ENCODE results near the gene BCL11A. TPM values are rescaled to one million over a fixed set of nuclear protein-coding genes. Genes with fewer than 3 reads are reported as not detected.

BCL11A gene
- total RNA-seq, 2 experiments from 2014 or later: 2.3 to 3.3 TPM

DNA sequence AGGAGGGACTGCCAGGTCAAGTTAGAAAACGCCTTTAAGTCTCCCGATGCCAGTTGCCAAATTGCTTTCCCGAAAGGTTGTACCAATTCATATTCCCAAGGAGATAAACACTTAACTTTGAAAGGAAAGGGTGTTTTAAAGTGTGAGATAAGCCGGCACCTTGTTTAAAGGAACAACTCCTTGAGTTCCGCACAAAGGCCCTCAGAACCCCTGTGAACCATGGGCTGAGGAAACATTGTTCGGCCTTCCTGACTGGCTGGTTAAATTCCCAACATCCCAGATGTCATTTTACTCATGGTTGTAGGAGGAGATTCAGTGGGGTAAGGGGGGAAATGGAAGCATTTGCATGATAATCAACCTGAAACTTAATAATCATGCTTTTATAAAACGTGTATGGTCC lies 126.6 kb downstream of the BCL11A start:
- H3K36me3 ChIP-seq (ENCODE audit: insufficient read depth, low read length): no peaks in the 10 kb centered on the region
- H3K36me3 Mint-ChIP-seq (ENCODE audit: low read depth): no peaks in the 10 kb centered on the region

GRCh38 chr2:60426341-60426740 lies 127.1 kb downstream of the BCL11A start:
- Histone ChIP-seq H3K36me3 (ENCODE audit: insufficient read depth, low read length) (no peaks in the 10 kb centered on the region), H3K4me1 (ENCODE audit: insufficient read depth, low read length) (no peaks in the 10 kb centered on the region), H3K27me3 (ENCODE audit: control insufficient read depth in 1 of 2, insufficient read depth in 2 of 2, low read length in 2 of 2) (peaks cover 0 to 2% of the 10 kb centered on the region in 2 experiments), H3K9me3 (ENCODE audit: control insufficient read depth in 1 of 2, insufficient read depth in 1 of 2, low read length in 2 of 2) (peaks cover 0 to 3% of the 10 kb centered on the region in 2 experiments), H3K4me3 (ENCODE audit: low read length) (no peak overlapping the region), H3K27ac (ENCODE audit: low read depth in 1 of 2, low read length in 2 of 2) (no peak overlapping the region)
- H3K27ac Mint-ChIP-seq: no peak overlapping the region
- no peak for DNase-seq
- POLR2A ChIA-PET: no interaction called here
- H3K4me3 Mint-ChIP-seq: no peak overlapping the region
- H3K27me3 Mint-ChIP-seq: no peaks in the 10 kb centered on the region
- CTCF ChIA-PET: no interaction called here
- intact Hi-C loops (cut with DNase I, micrococcal nuclease): no loop called here
- no peaks in the 10 kb centered on the region for H3K36me3 Mint-ChIP-seq (ENCODE audit: low read depth)
- no peak for TF ChIP-seq CTCF (IDR thresholded peaks at IDR 0.05)
- no peaks in the 10 kb centered on the region for H3K4me1 Mint-ChIP-seq (ENCODE audit: low read depth)
- no peaks in the 10 kb centered on the region for H3K9me3 Mint-ChIP-seq
- no peak for ATAC-seq (ENCODE audit: poor library complexity)

More for the DNA sequence above, 126.6 kb downstream of the BCL11A start:
- ChIA-PET POLR2A (interaction anchor here (0.6 kb wide), 1 partner anchor 123 kb away, joined by 3 read pairs; no protein-coding TSS in a partner anchor), CTCF (no interaction called here)
- Mint-ChIP-seq H3K4me1 (ENCODE audit: low read depth) (no peaks in the 10 kb centered on the region), H3K9me3 (no peaks in the 10 kb centered on the region), H3K27ac (no peak overlapping the region), H3K4me3 (no peak overlapping the region), H3K27me3 (no peaks in the 10 kb centered on the region)
- Histone ChIP-seq H3K9me3 (ENCODE audit: control insufficient read depth in 1 of 2, insufficient read depth in 1 of 2, low read length in 2 of 2) (peaks cover 0 to 3% of the 10 kb centered on the region in 2 experiments), H3K27me3 (ENCODE audit: control insufficient read depth in 1 of 2, insufficient read depth in 2 of 2, low read length in 2 of 2) (peaks cover 0 to 2% of the 10 kb centered on the region in 2 experiments), H3K4me3 (ENCODE audit: low read length) (no peak overlapping the region), H3K4me1 (ENCODE audit: insufficient read depth, low read length) (no peaks in the 10 kb centered on the region), H3K27ac (ENCODE audit: low read depth in 1 of 2, low read length in 2 of 2) (no peak overlapping the region)
- intact Hi-C loops (cut with DNase I, micrococcal nuclease): no loop called here
- DNase-seq: no peak
- no peak for TF ChIP-seq CTCF (IDR thresholded peaks at IDR 0.05)
- no peak for ATAC-seq (ENCODE audit: poor library complexity)

DNA sequence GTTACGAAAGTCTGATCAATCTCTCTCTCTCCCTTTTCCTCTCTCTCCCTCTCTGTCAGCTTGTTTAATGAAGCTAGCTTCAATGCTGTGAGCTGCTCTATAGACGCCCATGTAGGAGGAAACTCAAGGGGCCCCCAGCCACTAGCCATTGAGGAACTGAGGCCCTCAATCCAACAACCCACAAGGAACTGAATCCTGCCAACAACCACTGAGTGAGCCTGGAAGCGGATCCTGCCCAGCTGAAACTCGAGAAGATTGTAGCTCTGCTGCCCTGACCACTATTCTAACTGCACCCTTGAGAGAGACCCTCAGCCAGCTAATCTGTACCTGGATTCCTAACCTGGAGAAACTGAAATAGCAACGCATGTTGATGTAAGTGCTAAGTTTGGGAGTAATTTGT lies 129.2 kb downstream of the BCL11A start:
- H3K4me3 ChIP-seq (ENCODE audit: low read length): no peak overlapping the region
- no peak for ATAC-seq (ENCODE audit: poor library complexity)
- H3K27me3 ChIP-seq (ENCODE audit: control insufficient read depth in 1 of 2, insufficient read depth in 2 of 2, low read length in 2 of 2): peaks cover 0 to 2% of the 10 kb centered on the region in 2 experiments
- CTCF ChIA-PET: interaction anchor here (0.9 kb wide), 1 partner anchor 16 kb away, joined by 3 read pairs; no protein-coding TSS in a partner anchor
- peaks cover 0 to 3% of the 10 kb centered on the region in 2 experiments for H3K9me3 ChIP-seq (ENCODE audit: control insufficient read depth in 1 of 2, insufficient read depth in 1 of 2, low read length in 2 of 2)
- Mint-ChIP-seq H3K27ac (no peak overlapping the region), H3K4me3 (no peak overlapping the region), H3K4me1 (ENCODE audit: low read depth) (no peaks in the 10 kb centered on the region), H3K36me3 (ENCODE audit: low read depth) (no peaks in the 10 kb centered on the region), H3K27me3 (no peaks in the 10 kb centered on the region), H3K9me3 (no peaks in the 10 kb centered on the region)
- intact Hi-C loops (cut with DNase I, micrococcal nuclease): no loop called here
- H3K4me1 ChIP-seq (ENCODE audit: insufficient read depth, low read length): no peaks in the 10 kb centered on the region
- H3K27ac ChIP-seq (ENCODE audit: low read depth in 1 of 2, low read length in 2 of 2): no peak overlapping the region
- H3K36me3 ChIP-seq (ENCODE audit: insufficient read depth, low read length): no peaks in the 10 kb centered on the region
- TF ChIP-seq CTCF (IDR thresholded peaks at IDR 0.05): no peak
- DNase-seq: no peak
- POLR2A ChIA-PET: no interaction called here

All from CD4-positive, alpha-beta T cell (primary cell).